Measurements from ENCODE around the gene RNU6-1. TPM values are rescaled to one million over a fixed set of nuclear protein-coding genes. Genes with fewer than 3 reads are reported as not detected.

Gene RNU6-1
- total and polyA plus RNA-seq, 2 experiments from 2014 or later: not detected

- TF ChIP-seq, protein P1, sequence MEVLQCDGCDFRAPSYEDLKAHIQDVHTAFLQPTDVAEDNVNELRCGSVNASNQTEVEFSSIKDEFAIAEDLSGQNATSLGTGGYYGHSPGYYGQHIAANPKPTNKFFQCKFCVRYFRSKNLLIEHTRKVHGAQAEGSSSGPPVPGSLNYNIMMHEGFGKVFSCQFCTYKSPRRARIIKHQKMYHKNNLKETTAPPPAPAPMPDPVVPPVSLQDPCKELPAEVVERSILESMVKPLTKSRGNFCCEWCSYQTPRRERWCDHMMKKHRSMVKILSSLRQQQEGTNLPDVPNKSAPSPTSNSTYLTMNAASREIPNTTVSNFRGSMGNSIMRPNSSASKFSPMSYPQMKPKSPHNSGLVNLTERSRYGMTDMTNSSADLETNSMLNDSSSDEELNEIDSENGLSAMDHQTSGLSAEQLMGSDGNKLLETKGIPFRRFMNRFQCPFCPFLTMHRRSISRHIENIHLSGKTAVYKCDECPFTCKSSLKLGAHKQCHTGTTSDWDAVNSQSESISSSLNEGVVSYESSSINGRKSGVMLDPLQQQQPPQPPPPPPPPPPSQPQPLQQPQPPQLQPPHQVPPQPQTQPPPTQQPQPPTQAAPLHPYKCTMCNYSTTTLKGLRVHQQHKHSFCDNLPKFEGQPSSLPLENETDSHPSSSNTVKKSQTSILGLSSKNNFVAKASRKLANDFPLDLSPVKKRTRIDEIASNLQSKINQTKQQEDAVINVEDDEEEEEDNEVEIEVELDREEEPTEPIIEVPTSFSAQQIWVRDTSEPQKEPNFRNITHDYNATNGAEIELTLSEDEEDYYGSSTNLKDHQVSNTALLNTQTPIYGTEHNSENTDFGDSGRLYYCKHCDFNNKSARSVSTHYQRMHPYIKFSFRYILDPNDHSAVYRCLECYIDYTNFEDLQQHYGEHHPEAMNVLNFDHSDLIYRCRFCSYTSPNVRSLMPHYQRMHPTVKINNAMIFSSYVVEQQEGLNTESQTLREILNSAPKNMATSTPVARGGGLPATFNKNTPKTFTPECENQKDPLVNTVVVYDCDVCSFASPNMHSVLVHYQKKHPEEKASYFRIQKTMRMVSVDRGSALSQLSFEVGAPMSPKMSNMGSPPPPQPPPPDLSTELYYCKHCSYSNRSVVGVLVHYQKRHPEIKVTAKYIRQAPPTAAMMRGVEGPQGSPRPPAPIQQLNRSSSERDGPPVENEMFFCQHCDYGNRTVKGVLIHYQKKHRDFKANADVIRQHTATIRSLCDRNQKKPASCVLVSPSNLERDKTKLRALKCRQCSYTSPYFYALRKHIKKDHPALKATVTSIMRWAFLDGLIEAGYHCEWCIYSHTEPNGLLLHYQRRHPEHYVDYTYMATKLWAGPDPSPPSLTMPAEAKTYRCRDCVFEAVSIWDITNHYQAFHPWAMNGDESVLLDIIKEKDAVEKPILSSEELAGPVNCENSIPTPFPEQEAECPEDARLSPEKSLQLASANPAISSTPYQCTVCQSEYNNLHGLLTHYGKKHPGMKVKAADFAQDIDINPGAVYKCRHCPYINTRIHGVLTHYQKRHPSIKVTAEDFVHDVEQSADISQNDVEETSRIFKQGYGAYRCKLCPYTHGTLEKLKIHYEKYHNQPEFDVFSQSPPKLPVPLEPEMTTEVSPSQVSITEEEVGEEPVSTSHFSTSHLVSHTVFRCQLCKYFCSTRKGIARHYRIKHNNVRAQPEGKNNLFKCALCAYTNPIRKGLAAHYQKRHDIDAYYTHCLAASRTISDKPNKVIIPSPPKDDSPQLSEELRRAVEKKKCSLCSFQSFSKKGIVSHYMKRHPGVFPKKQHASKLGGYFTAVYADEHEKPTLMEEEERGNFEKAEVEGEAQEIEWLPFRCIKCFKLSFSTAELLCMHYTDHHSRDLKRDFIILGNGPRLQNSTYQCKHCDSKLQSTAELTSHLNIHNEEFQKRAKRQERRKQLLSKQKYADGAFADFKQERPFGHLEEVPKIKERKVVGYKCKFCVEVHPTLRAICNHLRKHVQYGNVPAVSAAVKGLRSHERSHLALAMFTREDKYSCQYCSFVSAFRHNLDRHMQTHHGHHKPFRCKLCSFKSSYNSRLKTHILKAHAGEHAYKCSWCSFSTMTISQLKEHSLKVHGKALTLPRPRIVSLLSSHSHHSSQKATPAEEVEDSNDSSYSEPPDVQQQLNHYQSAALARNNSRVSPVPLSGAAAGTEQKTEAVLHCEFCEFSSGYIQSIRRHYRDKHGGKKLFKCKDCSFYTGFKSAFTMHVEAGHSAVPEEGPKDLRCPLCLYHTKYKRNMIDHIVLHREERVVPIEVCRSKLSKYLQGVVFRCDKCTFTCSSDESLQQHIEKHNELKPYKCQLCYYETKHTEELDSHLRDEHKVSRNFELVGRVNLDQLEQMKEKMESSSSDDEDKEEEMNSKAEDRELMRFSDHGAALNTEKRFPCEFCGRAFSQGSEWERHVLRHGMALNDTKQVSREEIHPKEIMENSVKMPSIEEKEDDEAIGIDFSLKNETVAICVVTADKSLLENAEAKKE (CRISPR knock-in tag; IDR thresholded peaks at IDR 0.05): no peak
- TF ChIP-seq NANOG (IDR thresholded peaks at IDR 0.05; ENCODE audit: borderline replicate concordance) (no peak), ETS1 (IDR thresholded peaks at IDR 0.05) (no peak), POLR2AphosphoS5 (IDR thresholded peaks at IDR 0.05; ENCODE audit: low read depth) (no peak)
These were observed 47.9 kb upstream of the RNU6-1 start (continued) for GRCh38 chr15:67887776-67888175.

DNA sequence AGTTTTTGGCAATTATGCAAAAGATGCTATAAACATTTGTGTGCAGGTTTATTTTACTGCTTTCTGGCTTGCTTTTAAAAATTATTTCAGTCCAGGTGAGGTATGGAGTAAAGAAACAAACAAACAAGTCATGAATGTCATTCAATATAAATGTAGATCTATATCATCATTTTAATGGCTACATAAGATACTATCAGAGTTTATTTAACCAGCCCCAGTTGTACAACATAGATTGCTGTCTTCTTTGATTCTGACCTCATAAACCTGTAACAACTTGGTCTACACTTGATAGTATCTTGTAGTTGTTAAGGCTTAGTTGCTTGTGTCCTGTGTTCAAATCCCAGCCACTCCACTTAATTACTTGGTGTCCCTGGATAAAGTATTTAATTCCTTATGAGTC, 46.0 kb upstream of the RNU6-1 start:
- Mint-ChIP-seq H3K9me3 (peaks cover 9% of the 10 kb centered on the region), H3K27ac (no peak overlapping the region), H3K4me3 (no peak overlapping the region), H3K27me3 (ENCODE audit: insufficient read depth, low read depth, poor library complexity) (peaks cover 3% of the 10 kb centered on the region), H3K36me3 (ENCODE audit: low read depth) (0 out of 3 replicates have a peak, but pooled peaks cover 4% of the 10 kb centered on the region), H3K4me1 (peaks cover 20% of the 10 kb centered on the region)
- Histone ChIP-seq H3F3A (replicated peaks; ENCODE audit: low read depth) (no peaks in the 10 kb centered on the region), H3K9me2 (ENCODE audit: insufficient read depth) (no peaks in the 10 kb centered on the region), H2AFZ (no peak overlapping the region), H3K4me3 (no peak overlapping the region), H4K20me1 (replicated peaks; ENCODE audit: insufficient read depth) (no peaks in the 10 kb centered on the region), H3K79me2 (replicated peaks; ENCODE audit: insufficient read depth) (no peaks in the 10 kb centered on the region), H3K36me3 (ENCODE audit: insufficient read depth) (no peaks in the 10 kb centered on the region), H3K27me3 (ENCODE audit: insufficient read depth) (peaks cover 9% of the 10 kb centered on the region), H3K4me1 (ENCODE audit: insufficient read depth) (peaks cover 23% of the 10 kb centered on the region), H3K4me2 (no peak overlapping the region), H3K27ac (ENCODE audit: low read depth) (no peak overlapping the region)
- no peak for DNase-seq (ENCODE audit: low spot score)
- no peak for ATAC-seq
- TF ChIP-seq NANOG (IDR thresholded peaks at IDR 0.05; ENCODE audit: borderline replicate concordance): no peak
- TF ChIP-seq JUNB (IDR thresholded peaks at IDR 0.05; ENCODE audit: unreplicated experiment): no peak
- TF ChIP-seq STAT1 (IDR thresholded peaks at IDR 0.05; ENCODE audit: unreplicated experiment): no peak
- no peak for TF ChIP-seq ZNF331 (CRISPR knock-in tag; IDR thresholded peaks at IDR 0.05; ENCODE audit: low read depth)
- TF ChIP-seq ZNF114 (CRISPR knock-in tag; IDR thresholded peaks at IDR 0.05): no peak
- TF ChIP-seq EZH2 (IDR thresholded peaks at IDR 0.05; ENCODE audit: low read depth, unreplicated experiment): no peak
- no peak for TF ChIP-seq CREB1 (CRISPR knock-in tag; IDR thresholded peaks at IDR 0.05; ENCODE audit: low read depth)
- no peak for TF ChIP-seq ETS1 (IDR thresholded peaks at IDR 0.05)
- no peak for TF ChIP-seq REST (IDR thresholded peaks at IDR 0.05; ENCODE audit: unreplicated experiment)
- no peak for TF ChIP-seq POLR2AphosphoS5 (IDR thresholded peaks at IDR 0.05; ENCODE audit: low read depth)

Data from GM23338 (cell line).